Aorta (tissue), 5 donors: ENCODE measurements around the gene KRT9. TPM values are rescaled to one million over a fixed set of nuclear protein-coding genes. Genes with fewer than 3 reads are reported as not detected.
"Not testable (repeated sequence)": the region's sequence is repeated elsewhere in the genome, so short reads cannot be mapped to it uniquely, and the experiment has no call there.

Experiments
- ATAC-seq: fragments of 200-7000 bp; cut with Tn5 transposase; one replicate; pipeline ENCODE4 v1.9.1; 2022; ENCODE audit warnings: moderate library complexity; ENCODE audit not compliant: low FRiP score
- DNase-seq, 2 donors: peaks; one replicate each; pipeline ENCODE4 v3.0.0-alpha.2; 2020
- H3K27ac ChIP-seq, 2 donors: one replicate each; pipeline ENCODE4 v1.5.1; 2013; ENCODE audit warnings: low read length in 2 of 2, mild to moderate bottlenecking in 2 of 2, moderate library complexity in 2 of 2, control low read depth in 1 of 2, inconsistent platforms in 1 of 2, low read depth in 1 of 2
- H3K27me3 ChIP-seq, 2 donors: one replicate each; pipeline ENCODE4 v1.6.1; 2013; ENCODE audit warnings: control low read depth in 1 of 2, low read length in 1 of 2, mild to moderate bottlenecking in 1 of 2, moderate library complexity in 1 of 2; ENCODE audit not compliant: insufficient read depth in 2 of 2, control insufficient read depth in 1 of 2
- H3K36me3 ChIP-seq, 2 donors: one replicate each; pipeline ENCODE4 v1.6.1; 2013; ENCODE audit warnings: control low read depth in 1 of 2, low read length in 1 of 2, mild to moderate bottlenecking in 1 of 2; ENCODE audit not compliant: insufficient read depth in 2 of 2, control insufficient read depth in 1 of 2
- H3K4me1 ChIP-seq, 2 donors: one replicate each; pipeline ENCODE4 v1.6.1; 2013; ENCODE audit warnings: low read length in 2 of 2, control low read depth in 1 of 2, mild to moderate bottlenecking in 1 of 2, moderate library complexity in 1 of 2; ENCODE audit not compliant: insufficient read depth in 2 of 2, control insufficient read depth in 1 of 2
- H3K4me3 ChIP-seq, 2 donors: one replicate each; pipeline ENCODE4 v1.5.1; 2013; ENCODE audit warnings: low read length in 2 of 2, control low read depth in 1 of 2, mild to moderate bottlenecking in 1 of 2
- H3K9me3 ChIP-seq: one replicate; pipeline ENCODE4 v1.6.1; 2013; ENCODE audit warnings: mild to moderate bottlenecking, low read length; ENCODE audit not compliant: control insufficient read depth
- WGBS, 2 donors: extraction: QIAGEN DNeasy Blood & Tissue Kit; methylation state at CpG; one replicate each; pipeline ENCODE4 v1.1.7; 2013; 5-methylcytosine and 5-hydroxymethylcytosine counted together
- intact Hi-C, 2 donors: fragments of 100-400 bp; cut with DNase I; formaldehyde crosslinking; loops; one replicate each; pipeline versions ENCODE4 v1.14.2 to v1.15.0; 2022
- polyA plus RNA-seq, 2 donors: library from polyadenylated mRNA; stranded (reverse); fragments of 200-250 nt; gene quantifications; one replicate each; pipeline ENCODE4 v1.2.3, GENCODE V29; 2013
- total RNA-seq, 2 donors: library from RNA; stranded (reverse); fragmentation: NEBNext Ultra II Directional; extraction: Animal tissue kit (Norgen Biotek cat#: 25700); gene quantifications; one replicate each; pipeline ENCODE4 v1.2.1, GENCODE V29; 2021
- donor health status: healthy with polysubstance abuse.
- donor health status: Bipolar disorder and iron deficiency.
- donor health status: DM: no; HTN: no; CAD: no.
- donor health status: DM: no; HTN: no; CAD: no.
- donor health status: DM: yes; HTN: yes; CAD: no.

Gene KRT9
- total and polyA plus RNA-seq, 4 donors = 0.18 TPM; not detected in 3

DNA sequence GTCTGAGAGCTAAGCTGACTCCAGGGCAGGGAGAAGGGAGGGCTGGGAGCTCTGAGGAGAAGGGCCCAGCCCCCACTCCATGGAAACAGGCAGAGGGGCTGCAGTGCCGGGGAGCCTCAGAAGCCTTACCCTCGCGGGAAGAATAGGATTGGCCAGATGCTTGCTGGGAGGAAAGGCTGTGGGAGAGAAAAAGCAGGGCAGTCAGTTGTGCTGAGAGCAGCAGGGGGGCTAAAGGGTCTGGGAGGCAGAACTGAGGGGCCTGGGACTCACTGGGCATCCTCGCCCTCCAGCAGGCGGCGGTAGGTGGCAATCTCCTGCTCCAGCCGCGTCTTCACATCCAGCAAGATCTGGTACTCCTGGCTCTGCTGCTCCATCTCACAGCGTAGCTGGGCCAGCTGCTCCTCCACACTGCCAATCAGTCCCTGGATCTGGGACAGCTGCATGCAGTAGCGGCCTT is 38.2 kb upstream of the KRT9 start:
- H3K27ac ChIP-seq, H3K36me3 ChIP-seq, H3K4me3 ChIP-seq, H3K27me3 ChIP-seq, H3K4me1 ChIP-seq, intact Hi-C loops, ATAC-seq, H3K9me3 ChIP-seq: not testable (repeated sequence)
- 40 to 54% methylated on average over 10 of the region's 10 CpGs for WGBS, 2 donors
- peak; percentile 44 to 65 for DNase-seq

GRCh38 chr17:41606930-41607329 is 35.1 kb upstream of the KRT9 start:
- intact Hi-C loops = not testable (repeated sequence)

GRCh38 chr17:41602524-41602923 is 30.7 kb upstream of the KRT9 start:
- DNase-seq = no peak
- intact Hi-C loops = no loop called here
- WGBS, 2 donors = 81 to 86% methylated on average over 2 of the region's 2 CpGs

More at GRCh38 chr17:41606930-41607329, 35.1 kb upstream of the KRT9 start:
- H3K4me1 ChIP-seq, H3K27me3 ChIP-seq, H3K9me3 ChIP-seq, H3K27ac ChIP-seq, DNase-seq, H3K36me3 ChIP-seq, ATAC-seq, H3K4me3 ChIP-seq: not testable (repeated sequence)
- 69 to 95% methylated on average over 4 of the region's 4 CpGs for WGBS, 2 donors

DNA sequence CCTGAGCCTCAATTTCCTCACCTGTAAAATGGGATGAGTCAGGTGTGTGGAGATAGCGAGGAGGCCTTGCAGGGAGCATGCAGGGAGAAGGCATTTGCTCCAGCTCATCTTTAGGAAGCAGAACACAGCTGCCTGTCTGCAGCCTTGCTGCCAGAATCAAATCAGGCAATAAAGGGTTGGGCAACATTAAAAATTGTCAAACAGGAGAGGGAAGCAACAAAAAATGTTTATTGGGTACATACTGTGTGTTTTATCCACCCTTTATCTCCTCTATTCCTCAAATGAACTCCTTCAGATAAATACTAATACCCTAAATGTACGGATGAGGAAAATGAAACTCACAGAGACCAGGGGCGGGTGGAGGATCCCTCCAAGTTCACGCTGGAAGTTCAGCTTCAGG is 28.5 kb upstream of the KRT9 start:
- intact Hi-C loops = no loop called here
- H3K27ac ChIP-seq = no peak overlapping the region
- no peaks in the 10 kb centered on the region for H3K4me1 ChIP-seq
- no peak for ATAC-seq
- H3K27me3 ChIP-seq = no peaks in the 10 kb centered on the region
- no peaks in the 10 kb centered on the region for H3K9me3 ChIP-seq
- no peak for DNase-seq
- H3K4me3 ChIP-seq = no peak overlapping the region
- no peaks in the 10 kb centered on the region for H3K36me3 ChIP-seq
- WGBS, 2 donors = 88% methylated on average over 4 of the region's 4 CpGs

More at GRCh38 chr17:41602524-41602923, 30.7 kb upstream of the KRT9 start:
- no peaks in the 10 kb centered on the region for H3K4me1 ChIP-seq
- no peak for ATAC-seq
- H3K27ac ChIP-seq = no peak overlapping the region
- H3K36me3 ChIP-seq = no peaks in the 10 kb centered on the region
- peaks cover 2% of the 10 kb centered on the region for H3K9me3 ChIP-seq
- no peaks in the 10 kb centered on the region for H3K27me3 ChIP-seq
- no peak overlapping the region for H3K4me3 ChIP-seq

DNA sequence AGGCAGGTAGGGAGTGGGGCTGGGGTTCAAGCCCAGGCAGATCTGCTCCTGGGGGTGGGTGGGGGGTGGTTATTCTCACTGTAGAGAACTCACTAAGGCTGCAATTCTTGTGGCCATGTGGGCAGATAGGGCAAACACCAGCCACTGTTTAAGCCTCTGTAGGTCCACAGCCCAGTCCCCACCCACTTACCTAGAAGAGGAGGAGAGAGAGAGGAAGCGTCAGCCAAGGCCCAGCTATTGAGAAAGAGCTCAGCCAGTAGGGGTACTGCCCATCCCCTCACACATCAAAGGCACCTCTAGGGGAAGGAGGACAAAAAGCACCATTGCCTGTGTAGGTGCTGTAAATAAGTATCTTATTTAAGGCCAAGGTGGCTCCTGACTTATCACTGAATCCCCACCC is 27.8 kb upstream of the KRT9 start:
- Histone ChIP-seq H3K27ac (no peak overlapping the region), H3K4me3 (no peak overlapping the region), H3K27me3 (no peaks in the 10 kb centered on the region), H3K36me3 (no peaks in the 10 kb centered on the region), H3K9me3 (no peaks in the 10 kb centered on the region), H3K4me1 (no peaks in the 10 kb centered on the region)
- WGBS, 2 donors = 82 to 88% methylated on average over 1 of the region's 1 CpG
- ATAC-seq (no peak), DNase-seq (no peak)
- intact Hi-C loops = no loop called here

DNA sequence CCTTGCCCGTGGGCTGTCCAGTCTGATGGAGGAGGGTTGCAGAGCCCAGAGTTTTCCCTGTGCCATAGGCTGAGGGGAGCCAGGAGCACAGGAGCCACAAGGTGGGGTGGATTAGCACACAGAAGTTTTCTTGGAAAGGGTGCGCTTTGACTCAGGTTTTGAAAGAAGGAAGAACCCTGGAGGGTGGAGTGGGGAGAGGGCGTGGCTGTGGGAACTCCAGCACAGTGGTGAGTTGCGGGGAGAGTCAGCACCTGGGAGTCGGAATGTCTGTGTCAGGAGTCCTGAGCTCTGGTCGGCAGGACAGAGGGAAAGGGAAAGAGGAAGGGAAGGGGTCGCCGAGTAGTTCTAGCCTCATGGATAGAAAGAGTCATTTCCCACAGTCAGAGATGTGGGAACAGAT is 23.7 kb upstream of the KRT9 start:
- Histone ChIP-seq H3K36me3 (no peaks in the 10 kb centered on the region), H3K27me3 (no peaks in the 10 kb centered on the region), H3K4me3 (no peak overlapping the region), H3K27ac (no peak overlapping the region), H3K9me3 (no peaks in the 10 kb centered on the region), H3K4me1 (no peaks in the 10 kb centered on the region)
- no peak for ATAC-seq
- 91 to 93% methylated on average over 8 of the region's 8 CpGs for WGBS, 2 donors
- intact Hi-C loops = no loop called here
- peak in 1 of 2 donors; percentile 43 for DNase-seq

- H3K27ac ChIP-seq = no peak overlapping the region
- H3K27me3 ChIP-seq = no peaks in the 10 kb centered on the region
- H3K4me1 ChIP-seq = no peaks in the 10 kb centered on the region
- H3K4me3 ChIP-seq = no peak overlapping the region
- ATAC-seq (no peak), DNase-seq (no peak)
- intact Hi-C loops = no loop called here
- no peaks in the 10 kb centered on the region for H3K36me3 ChIP-seq
- 52 to 86% methylated on average over 3 of the region's 3 CpGs for WGBS, 2 donors
- H3K9me3 ChIP-seq = no peaks in the 10 kb centered on the region
Measured at GRCh38 chr17:41594363-41594915, 22.6 kb upstream of the KRT9 start.

DNA sequence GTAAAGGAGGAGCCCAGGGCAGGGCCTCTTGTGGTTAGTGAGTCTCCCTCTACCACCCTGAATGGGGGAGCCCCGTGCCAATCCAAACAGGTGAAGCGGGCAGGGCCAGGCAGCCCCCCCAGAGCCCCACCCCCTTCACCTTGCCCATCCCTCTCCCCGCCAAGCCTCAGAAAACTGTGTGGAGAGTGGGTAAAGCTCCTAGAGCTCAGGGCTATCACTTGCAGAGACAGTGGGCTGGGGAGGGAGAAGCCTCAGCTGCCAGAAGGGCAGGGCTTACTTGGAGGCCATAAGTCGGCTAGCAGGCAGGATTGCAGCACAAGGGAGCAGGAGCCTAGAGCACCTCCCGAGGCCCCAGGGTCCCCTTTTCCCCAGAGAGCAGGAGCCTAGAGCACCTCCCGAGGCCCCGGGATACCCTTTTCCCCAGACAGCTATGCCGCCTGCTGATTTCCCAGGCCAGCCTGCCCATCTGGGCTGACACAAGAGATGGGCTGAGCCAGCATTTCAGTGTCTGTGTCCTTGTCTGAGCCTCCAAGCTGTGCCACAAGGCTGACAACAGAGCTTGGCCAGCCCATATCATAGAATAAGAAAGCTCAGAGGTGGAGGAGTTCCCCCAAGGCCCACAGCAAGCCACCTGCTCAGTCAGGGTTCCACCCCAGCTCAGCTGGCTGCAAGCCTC is 21.6 kb upstream of the KRT9 start:
- intact Hi-C loops = no loop called here
- H3K9me3 ChIP-seq = no peaks in the 10 kb centered on the region
- ATAC-seq (no peak), DNase-seq (peak in 1 of 2 donors; percentile 34)
- no peak overlapping the region for H3K27ac ChIP-seq
- H3K4me1 ChIP-seq = peaks cover 0 to 2% of the 10 kb centered on the region in 2 donors
- 33 to 53% methylated on average over 8 of the region's 8 CpGs for WGBS, 2 donors
- no peaks in the 10 kb centered on the region for H3K27me3 ChIP-seq
- no peaks in the 10 kb centered on the region for H3K36me3 ChIP-seq
- no peak overlapping the region for H3K4me3 ChIP-seq
